Mucosa of descending colon (tissue), 3 donors: ENCODE data around the gene FMR1NB. TPM values are rescaled to one million over a fixed set of nuclear protein-coding genes. Genes with fewer than 3 reads are reported as not detected.

Experiments
- ATAC-seq: fragments of 200-7000 bp; cut with Tn5 transposase; one replicate; pipeline ENCODE4 v1.9.1; 2020; ENCODE audit warnings: mild to moderate bottlenecking, moderate library complexity
- DNase-seq, 3 donors: peaks; one replicate each; pipeline ENCODE4 v3.0.0-alpha.2; 2020
- H3K36me3 ChIP-seq: fragments of 200-600 bp; one replicate; pipeline ENCODE4 v1.8.0; 2021; ENCODE audit warnings: low read depth, mild to moderate bottlenecking
- H3K4me1 ChIP-seq: fragments of 200-600 bp; one replicate; pipeline ENCODE4 v1.8.0; 2021; ENCODE audit warnings: low read depth, mild to moderate bottlenecking
- H3K4me3 ChIP-seq: fragments of 200-600 bp; one replicate; pipeline ENCODE4 v1.8.0; 2021; ENCODE audit warnings: mild to moderate bottlenecking
- H3K9me3 ChIP-seq: fragments of 200-600 bp; one replicate; pipeline ENCODE4 v1.8.0; 2021; ENCODE audit warnings: mild to moderate bottlenecking
- CTCF ChIP-seq: fragments of 200-600 bp; IDR thresholded peaks from one replicate; pipeline ENCODE4 v1.8.0; 2022; ENCODE audit warnings: antibody characterized with exemption, mild to moderate bottlenecking
- intact Hi-C, 2 donors: fragments of 100-400 bp; cut with DNase I in 1 of 2; cut with micrococcal nuclease in 1 of 2; formaldehyde crosslinking; loops; one replicate each; pipeline versions ENCODE4 v1.11.0 to v1.11.1; 2022; cut with DNase I, micrococcal nuclease
- total RNA-seq, 3 donors: library from RNA; stranded (reverse); fragmentation: NEBNext Ultra II Directional in 2 of 3; extraction: Animal tissue kit (Norgen Biotek cat#: 25700) in 2 of 3; gene quantifications; one replicate each; pipeline versions ENCODE4 v1.2.1 to v1.2.4, GENCODE V29; 2021 to 2023
- donor health status: DM: no; HTN: no; CAD: no; lungs with moderate emphysema.
- donor health status: DM: no; HTN: no; CAD: no.
- donor health status: DM: no; HTN: yes; CAD: no.

FMR1NB gene
- total RNA-seq, 3 donors from 2014 or later: not detected

GRCh38 chrX:148043271-148043855, 62.2 kb downstream of the FMR1NB start:
- DNase-seq (no peak), ATAC-seq (no peak)
- Histone ChIP-seq H3K9me3 (no peaks in the 10 kb centered on the region), H3K4me1 (no peaks in the 10 kb centered on the region), H3K36me3 (no peaks in the 10 kb centered on the region), H3K4me3 (no peak overlapping the region)
- intact Hi-C loops: no loop called here
- TF ChIP-seq CTCF: no peak

- DNase-seq: no peak
- no peak for TF ChIP-seq CTCF
- ATAC-seq: no peak
- Histone ChIP-seq H3K4me1 (no peaks in the 10 kb centered on the region), H3K36me3 (no peaks in the 10 kb centered on the region), H3K4me3 (no peak overlapping the region), H3K9me3 (no peaks in the 10 kb centered on the region)
- intact Hi-C loops: no loop called here
Observed at GRCh38 chrX:148047200-148047599, 66.1 kb downstream of the FMR1NB start.

GRCh38 chrX:148049441-148049840, 68.3 kb downstream of the FMR1NB start:
- no peaks in the 10 kb centered on the region for H3K36me3 ChIP-seq
- ATAC-seq (no peak), DNase-seq (no peak)
- intact Hi-C loops: no loop called here
- no peaks in the 10 kb centered on the region for H3K4me1 ChIP-seq
- H3K9me3 ChIP-seq: no peaks in the 10 kb centered on the region
- H3K4me3 ChIP-seq: no peak overlapping the region
- no peak for TF ChIP-seq CTCF

- intact Hi-C loops: no loop called here
- H3K4me1 ChIP-seq: no peaks in the 10 kb centered on the region
- H3K9me3 ChIP-seq: no peaks in the 10 kb centered on the region
- TF ChIP-seq CTCF: no peak
- DNase-seq (no peak), ATAC-seq (no peak)
- no peaks in the 10 kb centered on the region for H3K36me3 ChIP-seq
- H3K4me3 ChIP-seq: no peak overlapping the region
Observed at GRCh38 chrX:148051973-148052372, 70.8 kb downstream of the FMR1NB start.

GRCh38 chrX:148067285-148067684, 86.1 kb downstream of the FMR1NB start:
- no peaks in the 10 kb centered on the region for H3K36me3 ChIP-seq
- no peaks in the 10 kb centered on the region for H3K4me1 ChIP-seq
- no peaks in the 10 kb centered on the region for H3K9me3 ChIP-seq
- intact Hi-C loops: no loop called here
- TF ChIP-seq CTCF: no peak
- ATAC-seq: no peak
- DNase-seq: no peak
- no peak overlapping the region for H3K4me3 ChIP-seq
